Spleen (tissue), 11 donors: ENCODE data around the gene MBNL1. TPM values are rescaled to one million over a fixed set of nuclear protein-coding genes. Genes with fewer than 3 reads are reported as not detected.

Source experiments
- DNase-seq: peaks from one replicate; pipeline ENCODE4 v3.0.0-alpha.2; 2020
- H3K27ac ChIP-seq, 8 donors: fragments of 200-600 bp; sonication (generic) in 7 of 8; 1 replicate in 4 of 8; 2 replicates in 4 of 8; pipeline versions ENCODE4 v1.5.0 to v1.8.0; 2016 to 2021; ENCODE audit warnings: inconsistent platforms in 4 of 8, mild to moderate bottlenecking in 4 of 8, moderate library complexity in 1 of 8
- H3K27me3 ChIP-seq, 7 donors: fragments of 200-600 bp; sonication (generic) in 6 of 7; replicated peaks in 1 of 7; 1 replicate in 4 of 7; 2 replicates in 3 of 7; pipeline versions ENCODE4 v1.5.0 to v1.8.0; 2016 to 2021; ENCODE audit warnings: inconsistent platforms in 3 of 7, mild to moderate bottlenecking in 1 of 7
- H3K36me3 ChIP-seq, 6 donors: fragments of 200-600 bp; sonication (generic) in 5 of 6; 1 replicate in 4 of 6; 2 replicates in 2 of 6; pipeline versions ENCODE4 v1.5.0 to v1.8.0; 2016 to 2021; ENCODE audit warnings: inconsistent platforms in 2 of 6
- H3K4me1 ChIP-seq, 6 donors: fragments of 200-600 bp; sonication (generic) in 5 of 6; 1 replicate in 3 of 6; 2 replicates in 3 of 6; pipeline versions ENCODE4 v1.5.0 to v1.8.0; 2016 to 2021; ENCODE audit warnings: inconsistent platforms in 3 of 6
- H3K4me3 ChIP-seq, 8 donors: fragments of 200-600 bp; sonication (generic) in 7 of 8; 1 replicate in 4 of 8; 2 replicates in 4 of 8; pipeline versions ENCODE4 v1.5.0 to v1.8.0; 2016 to 2021; ENCODE audit warnings: inconsistent platforms in 4 of 8, mild to moderate bottlenecking in 4 of 8, moderate library complexity in 2 of 8
- H3K9me3 ChIP-seq, 8 donors: fragments of 200-600 bp; sonication (generic) in 7 of 8; 1 replicate in 4 of 8; 2 replicates in 4 of 8; pipeline versions ENCODE4 v1.5.0 to v1.8.0; 2016 to 2021; ENCODE audit warnings: inconsistent platforms in 4 of 8
- CTCF ChIP-seq, 11 experiments: fragments of 200-600 bp in 7 of 11; fragments of 450-650 bp in 4 of 11; sonication (generic) in 4 of 11; IDR thresholded peaks in 8 of 11; conservative IDR thresholded peaks in 3 of 11; 1 replicate in 7 of 11; 2 replicates in 4 of 11; pipeline versions ENCODE4 v1.4.0 to v1.8.0; 2016 to 2021; ENCODE audit warnings: antibody characterized with exemption in 11 of 11, inconsistent platforms in 4 of 11, mild to moderate bottlenecking in 1 of 11
- POLR2A ChIP-seq, 3 donors: fragments of 450-650 bp; IDR thresholded peaks; one replicate each; pipeline ENCODE4 v1.5.1; 2017; ENCODE audit warnings: antibody characterized with exemption in 3 of 3, mild to moderate bottlenecking in 1 of 3
- POLR2AphosphoS5 ChIP-seq, 3 donors: sonication (generic); formaldehyde crosslinking; IDR thresholded peaks; one replicate each; pipeline ENCODE4 v1.5.1; 2017; ENCODE audit warnings: antibody characterized with exemption in 3 of 3
- WGBS, 5 donors: extraction: QIAGEN DNeasy Blood & Tissue Kit in 3 of 5; methylation state at CpG; one replicate each; pipeline versions ENCODE4 v1.1.5 to v1.1.7; 2013 to 2018; 5-methylcytosine and 5-hydroxymethylcytosine counted together
- intact Hi-C: fragments of 100-400 bp; cut with DNase I; formaldehyde crosslinking; loops from one replicate; pipeline ENCODE4 v1.15.0; 2023; ENCODE audit warnings: low total_unique reads
- polyA plus RNA-seq, 3 donors: library from polyadenylated mRNA; stranded (reverse); fragments of 200-250 nt; gene quantifications; one replicate each; pipeline ENCODE4 v1.2.1, GENCODE V29; 2013
- total RNA-seq, 7 donors: library from RNA; depleted of rRNA in 3 of 7; stranded (reverse); fragments of >200 nt in 3 of 7; fragmentation: NEBNext Ultra II Directional in 4 of 7; extraction: Animal tissue kit (Norgen Biotek cat#: 25700) in 4 of 7; gene quantifications; one replicate each; pipeline versions ENCODE4 v1.1.0 to v1.2.1, GENCODE V29; 2016 to 2021
- donor health status: healthy with polysubstance abuse.
- donor health status: DM: no; HTN: no; CAD: no; lungs with moderate emphysema.
- donor health status: DM: no; HTN: no; CAD: no.
- donor health status: Bipolar disorder and iron deficiency.
- donor health status: healthy.
- donor health status: DM: no; HTN: no; CAD: no.
- donor health status: DM: yes; HTN: yes; CAD: no.

The MBNL1 gene
- total and polyA plus RNA-seq, 10 donors, result 64.7 to 491 (median 296) TPM

- Histone ChIP-seq H3K27ac (no peak overlapping the region), H3K4me3 (no peak overlapping the region), H3K27me3 (no peaks in the 10 kb centered on the region), H3K9me3 (no peaks in the 10 kb centered on the region), H3K4me1 (peaks cover 5 to 100% (median 56%) of the 10 kb centered on the region in 6 donors), H3K36me3 (peaks cover 0 to 37% (median 0%) of the 10 kb centered on the region in 6 donors)
- DNase-seq, result no peak
- WGBS, 5 donors, result 66 to 88% (median 82%) methylated on average over 2 of the region's 2 CpGs
- TF ChIP-seq POLR2AphosphoS5 (IDR thresholded peaks at IDR 0.05) (no peak), CTCF (IDR thresholded peaks at IDR 0.05 in 8 of 11, conservative IDR thresholded peaks at IDR 0.05 in 3 of 11) (no peak), POLR2A (IDR thresholded peaks at IDR 0.05) (no peak)
- intact Hi-C loops, result no loop called here
Measured at GRCh38 chr3:152360302-152360701, 91.6 kb downstream of the MBNL1 start.

- H3K36me3 ChIP-seq, result peaks cover 0 to 37% (median 0%) of the 10 kb centered on the region in 6 donors
- H3K27me3 ChIP-seq, result no peaks in the 10 kb centered on the region
- 79 to 94% (median 86%) methylated on average over 1 of the region's 1 CpG for WGBS, 5 donors
- no peak for DNase-seq
- peak overlapping the region in 2 of 8 donors; percentile 12 to 17 for H3K27ac ChIP-seq
- TF ChIP-seq POLR2AphosphoS5 (IDR thresholded peaks at IDR 0.05), result no peak
- TF ChIP-seq POLR2A (IDR thresholded peaks at IDR 0.05), result no peak
- no peak for TF ChIP-seq CTCF (IDR thresholded peaks at IDR 0.05 in 8 of 11, conservative IDR thresholded peaks at IDR 0.05 in 3 of 11)
- H3K9me3 ChIP-seq, result no peaks in the 10 kb centered on the region
- peaks cover 5 to 99% (median 54%) of the 10 kb centered on the region in 6 donors for H3K4me1 ChIP-seq
- intact Hi-C loops, result no loop called here
- no peak overlapping the region for H3K4me3 ChIP-seq
Measured at GRCh38 chr3:152360966-152361365, 92.2 kb downstream of the MBNL1 start.

GRCh38 chr3:152362086-152362485 is 93.4 kb downstream of the MBNL1 start:
- peak overlapping the region in 2 of 8 donors; percentile 4 to 39 for H3K27ac ChIP-seq

GRCh38 chr3:152364237-152364636 is 95.5 kb downstream of the MBNL1 start:
- H3K9me3 ChIP-seq, result peaks cover 0 to 10% (median 0%) of the 10 kb centered on the region in 8 donors
- no peak overlapping the region for H3K4me3 ChIP-seq
- TF ChIP-seq POLR2AphosphoS5 (IDR thresholded peaks at IDR 0.05), result no peak
- TF ChIP-seq CTCF (IDR thresholded peaks at IDR 0.05 in 8 of 11, conservative IDR thresholded peaks at IDR 0.05 in 3 of 11), result no peak
- no peak for TF ChIP-seq POLR2A (IDR thresholded peaks at IDR 0.05)
- intact Hi-C loops, result no loop called here
- peak overlapping the region in 2 of 8 donors; percentile 1 to 37 for H3K27ac ChIP-seq
- peaks cover 13 to 92% (median 62%) of the 10 kb centered on the region in 6 donors for H3K4me1 ChIP-seq
- DNase-seq, result no peak
- H3K27me3 ChIP-seq, result no peaks in the 10 kb centered on the region
- H3K36me3 ChIP-seq, result peaks cover 0 to 25% (median 0%) of the 10 kb centered on the region in 6 donors

More at GRCh38 chr3:152362086-152362485, 93.4 kb downstream of the MBNL1 start:
- H3K4me1 ChIP-seq, result peaks cover 5 to 93% (median 55%) of the 10 kb centered on the region in 6 donors
- H3K9me3 ChIP-seq, result peaks cover 0 to 6% (median 0%) of the 10 kb centered on the region in 8 donors
- intact Hi-C loops, result no loop called here
- H3K4me3 ChIP-seq, result no peak overlapping the region
- peaks cover 0 to 33% (median 0%) of the 10 kb centered on the region in 6 donors for H3K36me3 ChIP-seq
- WGBS, 5 donors, result 96 to 99% (median 96%) methylated on average over 5 of the region's 5 CpGs
- TF ChIP-seq CTCF (IDR thresholded peaks at IDR 0.05 in 8 of 11, conservative IDR thresholded peaks at IDR 0.05 in 3 of 11), result no peak
- no peak for DNase-seq
- H3K27me3 ChIP-seq, result no peaks in the 10 kb centered on the region
